Measurements from ENCODE around the gene RGS1. TPM values are rescaled to one million over a fixed set of nuclear protein-coding genes. Genes with fewer than 3 reads are reported as not detected.

The RGS1 gene
- total RNA-seq, 1 donor from 2014 or later = 145 TPM

- intact Hi-C loops (cut with DNase I) = no loop called here
- no peaks in the 10 kb centered on the region for H3K36me3 ChIP-seq
- no peaks in the 10 kb centered on the region for H3K4me1 ChIP-seq
- no peak overlapping the region for H3K27ac ChIP-seq
- H3K9me3 ChIP-seq = no peaks in the 10 kb centered on the region
- TF ChIP-seq POLR2A (IDR thresholded peaks at IDR 0.05) (no peak), CTCF (IDR thresholded peaks at IDR 0.05) (no peak), POLR2AphosphoS5 (IDR thresholded peaks at IDR 0.05; ENCODE audit: insufficient read depth in 1 of 2, low read depth in 1 of 2) (no peak)
- no peak overlapping the region for H3K4me3 ChIP-seq
- DNase-seq (ENCODE audit: extremely low spot score in 2 of 2) = no peak
- no peaks in the 10 kb centered on the region for H3K27me3 ChIP-seq
These were observed 24.7 kb downstream of the RGS1 start for GRCh38 chr1:192600275-192600674.

GRCh38 chr1:192601143-192601542, 25.6 kb downstream of the RGS1 start:
- Histone ChIP-seq H3K36me3 (no peaks in the 10 kb centered on the region), H3K4me1 (no peaks in the 10 kb centered on the region), H3K27ac (no peak overlapping the region), H3K9me3 (no peaks in the 10 kb centered on the region), H3K4me3 (no peak overlapping the region), H3K27me3 (no peaks in the 10 kb centered on the region)
- intact Hi-C loops (cut with DNase I) = no loop called here
- no peak for DNase-seq (ENCODE audit: extremely low spot score in 2 of 2)
- TF ChIP-seq POLR2A (IDR thresholded peaks at IDR 0.05) = no peak
- TF ChIP-seq CTCF (IDR thresholded peaks at IDR 0.05) = no peak
- no peak for TF ChIP-seq POLR2AphosphoS5 (IDR thresholded peaks at IDR 0.05; ENCODE audit: insufficient read depth in 1 of 2, low read depth in 1 of 2)

GRCh38 chr1:192601567-192601966, 26.0 kb downstream of the RGS1 start:
- Histone ChIP-seq H3K27ac (no peak overlapping the region), H3K4me1 (no peaks in the 10 kb centered on the region), H3K4me3 (no peak overlapping the region), H3K9me3 (no peaks in the 10 kb centered on the region), H3K27me3 (no peaks in the 10 kb centered on the region), H3K36me3 (no peaks in the 10 kb centered on the region)
- no peak for TF ChIP-seq POLR2A (IDR thresholded peaks at IDR 0.05)
- no peak for TF ChIP-seq CTCF (IDR thresholded peaks at IDR 0.05)
- TF ChIP-seq POLR2AphosphoS5 (IDR thresholded peaks at IDR 0.05; ENCODE audit: insufficient read depth in 1 of 2, low read depth in 1 of 2) = no peak
- intact Hi-C loops (cut with DNase I) = no loop called here
- no peak for DNase-seq (ENCODE audit: extremely low spot score in 2 of 2)

GRCh38 chr1:192602757-192603156, 27.2 kb downstream of the RGS1 start:
- intact Hi-C loops (cut with DNase I) = no loop called here
- TF ChIP-seq POLR2AphosphoS5 (IDR thresholded peaks at IDR 0.05; ENCODE audit: insufficient read depth in 1 of 2, low read depth in 1 of 2) (no peak), CTCF (IDR thresholded peaks at IDR 0.05) (no peak), POLR2A (IDR thresholded peaks at IDR 0.05) (no peak)
- no peak for DNase-seq (ENCODE audit: extremely low spot score in 2 of 2)

GRCh38 chr1:192603218-192603787, 27.7 kb downstream of the RGS1 start:
- TF ChIP-seq POLR2A (IDR thresholded peaks at IDR 0.05) = no peak
- TF ChIP-seq CTCF (IDR thresholded peaks at IDR 0.05) = no peak
- no peak for TF ChIP-seq POLR2AphosphoS5 (IDR thresholded peaks at IDR 0.05; ENCODE audit: insufficient read depth in 1 of 2, low read depth in 1 of 2)
- intact Hi-C loops (cut with DNase I) = no loop called here
- Histone ChIP-seq H3K27me3 (no peaks in the 10 kb centered on the region), H3K27ac (no peak overlapping the region), H3K4me1 (no peaks in the 10 kb centered on the region), H3K9me3 (no peaks in the 10 kb centered on the region), H3K36me3 (no peaks in the 10 kb centered on the region), H3K4me3 (no peak overlapping the region)
- DNase-seq (ENCODE audit: extremely low spot score in 2 of 2) = no peak

More at GRCh38 chr1:192602757-192603156, 27.2 kb downstream of the RGS1 start:
- Histone ChIP-seq H3K9me3 (no peaks in the 10 kb centered on the region), H3K27me3 (no peaks in the 10 kb centered on the region), H3K4me3 (no peak overlapping the region), H3K36me3 (no peaks in the 10 kb centered on the region), H3K4me1 (no peaks in the 10 kb centered on the region), H3K27ac (no peak overlapping the region)

All from vagina (tissue), 2 donors.